ENCODE data around the gene FBRSL1. TPM values are rescaled to one million over a fixed set of nuclear protein-coding genes. Genes with fewer than 3 reads are reported as not detected.

The FBRSL1 gene
- polyA plus RNA-seq, 1 of the 3 experiments (the other 2 are of a cell fraction) = 5.5 TPM

GRCh38 chr12:132534076-132534475, 44.1 kb downstream of the FBRSL1 start:
- Histone ChIP-seq H3K79me2 (ENCODE audit: insufficient read depth) (no peaks in the 10 kb centered on the region), H3K27me3 (ENCODE audit: insufficient read depth) (no peaks in the 10 kb centered on the region), H3K27ac (ENCODE audit: low read depth in 2 of 2, low read length in 1 of 2) (no peak overlapping the region), H3K36me3 (replicated peaks in 1 of 2; ENCODE audit: control insufficient read depth in 1 of 2, insufficient read depth in 2 of 2, low read length in 1 of 2) (no peaks in the 10 kb centered on the region), H3K4me2 (no peak overlapping the region), H3K9ac (no peak overlapping the region), H3K4me1 (ENCODE audit: control insufficient read depth in 1 of 2, insufficient read depth in 2 of 2, low read depth in 1 of 2, low read length in 1 of 2) (no peaks in the 10 kb centered on the region), H3K4me3 (ENCODE audit: low read depth in 2 of 2, low read length in 1 of 2) (no peak overlapping the region), H3F3A (replicated peaks; ENCODE audit: insufficient read depth) (peaks cover 12% of the 10 kb centered on the region), H4K20me1 (ENCODE audit: insufficient read depth) (peaks cover 6% of the 10 kb centered on the region; the same call in 1 of the 2 replicates), H3K9me2 (no peaks in the 10 kb centered on the region), H3K9me3 (no peaks in the 10 kb centered on the region), H2AFZ (ENCODE audit: low read depth) (no peak overlapping the region)
- no peak for DNase-seq
- CTCF ChIA-PET = interaction anchor here (1.2 kb wide), 1 partner anchor 11 kb away, joined by 3 read pairs; no protein-coding TSS in a partner anchor
- TF ChIP-seq PBX3 (IDR thresholded peaks at IDR 0.05) (no peak), SMC3 (IDR thresholded peaks at IDR 0.05; ENCODE audit: low read depth, low read length) (no peak), IRF3 (IDR thresholded peaks at IDR 0.05; ENCODE audit: low read depth, low read length) (no peak), GABPA (IDR thresholded peaks at IDR 0.05; ENCODE audit: low read depth) (no peak), EP300 (IDR thresholded peaks at IDR 0.05; ENCODE audit: borderline replicate concordance in 1 of 2, low read depth in 1 of 2, low read length in 1 of 2) (no peak), NFIC (IDR thresholded peaks at IDR 0.05; ENCODE audit: borderline replicate concordance) (no peak), YY1 (IDR thresholded peaks at IDR 0.05; ENCODE audit: low read depth) (no peak), FOXJ3 (CRISPR knock-in tag; IDR thresholded peaks at IDR 0.05) (no peak), MXI1 (IDR thresholded peaks at IDR 0.05; ENCODE audit: low read depth, low read length) (no peak), RAD21 (IDR thresholded peaks at IDR 0.05; ENCODE audit: low read length) (no peak), RCOR1 (IDR thresholded peaks at IDR 0.05; ENCODE audit: low read length) (no peak), USF1 (IDR thresholded peaks at IDR 0.05; ENCODE audit: borderline replicate concordance, low read depth) (no peak), JUND (IDR thresholded peaks at IDR 0.05) (no peak), MAX (IDR thresholded peaks at IDR 0.05; ENCODE audit: low read depth) (no peak), GATA2 (CRISPR knock-in tag; IDR thresholded peaks at IDR 0.05) (no peak), TAF1 (IDR thresholded peaks at IDR 0.05; ENCODE audit: borderline replicate concordance, low read depth, low read length) (no peak), USF2 (IDR thresholded peaks at IDR 0.05; ENCODE audit: borderline replicate concordance, low read depth, low read length) (no peak), ELF1 (IDR thresholded peaks at IDR 0.05) (no peak), RXRA (IDR thresholded peaks at IDR 0.05; ENCODE audit: borderline replicate concordance, low read depth) (no peak), POLR2AphosphoS5 (IDR thresholded peaks at IDR 0.05; ENCODE audit: low read depth, low read length) (no peak)
- WGBS (ENCODE audit: low lambda C conversion rate) = 96% methylated on average over 11 of the region's 13 CpGs
- POLR2A ChIA-PET = no interaction called here

Measured in SK-N-SH (cell line).